Left hindlimb (tissue), 1 donor: ENCODE results near the gene TTLL11.
"Not testable (repeated sequence)": the region's sequence is repeated elsewhere in the genome, so short reads cannot be mapped to it uniquely, and the experiment has no call there.

ENCODE experiments used
- DNase-seq: peaks from one replicate; pipeline ENCODE4 v3.0.0-alpha.2; 2018

Gene TTLL11

DNA sequence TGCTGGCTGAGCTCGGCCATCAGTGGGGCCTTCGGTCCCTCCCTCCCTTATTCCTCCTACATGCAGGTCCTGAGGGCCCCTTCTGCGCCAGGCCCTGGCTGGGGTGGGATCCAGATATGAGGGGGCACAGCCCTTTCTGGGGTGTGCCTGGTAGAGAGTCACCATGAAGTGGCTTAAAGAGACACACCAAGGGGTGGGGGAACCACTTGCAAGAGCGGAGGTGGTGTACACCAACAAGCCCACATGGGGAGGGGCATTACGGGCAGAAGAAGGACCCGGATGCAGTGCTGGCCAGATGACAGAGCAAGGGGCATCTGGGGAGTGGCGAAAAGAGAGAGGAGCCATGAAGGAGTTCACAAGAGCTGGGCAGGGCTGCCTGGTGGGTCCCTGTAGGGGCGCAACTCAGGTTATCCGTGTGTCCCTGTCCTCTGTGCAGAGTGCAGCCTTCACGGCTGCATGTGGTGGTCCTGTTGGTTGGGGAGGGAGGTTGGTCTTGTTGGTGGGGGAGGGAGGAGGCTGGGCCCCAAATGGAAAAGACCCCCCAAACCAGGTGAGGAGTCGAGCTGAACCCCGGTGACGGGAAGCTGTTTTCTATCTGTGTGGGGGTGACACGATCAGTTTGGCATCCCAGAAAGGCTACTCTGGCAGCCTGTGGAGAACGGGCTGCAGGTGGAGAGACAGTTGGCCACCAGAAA is 283.6 kb downstream of the TTLL11 start:
- no peak for DNase-seq

- no peak for DNase-seq
Measured at GRCh38 chr9:121808781-121809180, 284.3 kb downstream of the TTLL11 start.

GRCh38 chr9:121807823-121808278 is 285.3 kb downstream of the TTLL11 start:
- DNase-seq = no peak

GRCh38 chr9:121807069-121807822 is 285.9 kb downstream of the TTLL11 start:
- no peak for DNase-seq

GRCh38 chr9:121802753-121803152 is 290.4 kb downstream of the TTLL11 start:
- no peak for DNase-seq

GRCh38 chr9:121801579-121801978 is 291.5 kb downstream of the TTLL11 start:
- DNase-seq = no peak

- no peak for DNase-seq
Measured at GRCh38 chr9:121800376-121800775, 292.7 kb downstream of the TTLL11 start.

GRCh38 chr9:121798941-121799340 is 294.2 kb downstream of the TTLL11 start:
- DNase-seq = no peak

DNA sequence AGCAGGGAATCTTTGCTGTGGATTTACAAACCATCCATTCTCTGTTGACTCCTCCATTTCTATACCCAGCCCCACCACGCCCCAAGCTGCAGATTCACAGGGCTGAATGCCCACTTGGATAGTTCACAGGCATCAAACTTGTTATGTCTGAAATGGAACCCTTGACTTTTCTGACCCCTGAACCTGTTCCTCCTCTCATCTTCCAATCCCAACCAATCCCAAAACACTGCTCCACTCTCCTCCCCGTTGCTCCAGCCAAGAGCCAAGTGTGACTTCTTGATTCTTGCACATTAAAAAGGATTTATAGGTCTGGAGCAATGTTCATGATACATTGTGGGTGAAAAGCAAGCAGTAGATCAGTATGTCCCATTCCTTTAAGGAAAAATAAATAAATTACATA is 296.0 kb downstream of the TTLL11 start:
- DNase-seq = no peak

DNA sequence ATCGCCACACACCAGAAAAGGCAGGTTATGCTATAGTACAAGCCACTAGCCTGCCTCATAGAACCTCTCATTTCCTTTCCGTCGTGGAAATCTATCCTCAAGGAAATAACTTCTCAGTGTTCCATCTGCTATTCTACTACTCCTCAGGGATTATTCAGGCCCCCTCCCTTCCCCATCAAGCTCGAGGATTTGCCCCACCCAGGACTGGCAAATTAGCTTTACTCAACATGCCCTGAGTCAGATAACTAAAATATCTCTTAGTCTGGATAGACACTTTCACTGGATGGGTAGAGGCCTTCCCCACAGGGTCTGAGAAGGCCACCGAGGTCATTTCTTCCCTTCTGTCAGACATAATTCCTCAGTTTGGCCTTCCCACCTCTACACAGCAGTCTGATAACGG is 298.8 kb downstream of the TTLL11 start:
- DNase-seq = not testable (repeated sequence)

GRCh38 chr9:121792476-121792875 is 300.6 kb downstream of the TTLL11 start:
- DNase-seq = not testable (repeated sequence)

GRCh38 chr9:121790841-121791240 is 302.3 kb downstream of the TTLL11 start:
- DNase-seq = no peak

DNA sequence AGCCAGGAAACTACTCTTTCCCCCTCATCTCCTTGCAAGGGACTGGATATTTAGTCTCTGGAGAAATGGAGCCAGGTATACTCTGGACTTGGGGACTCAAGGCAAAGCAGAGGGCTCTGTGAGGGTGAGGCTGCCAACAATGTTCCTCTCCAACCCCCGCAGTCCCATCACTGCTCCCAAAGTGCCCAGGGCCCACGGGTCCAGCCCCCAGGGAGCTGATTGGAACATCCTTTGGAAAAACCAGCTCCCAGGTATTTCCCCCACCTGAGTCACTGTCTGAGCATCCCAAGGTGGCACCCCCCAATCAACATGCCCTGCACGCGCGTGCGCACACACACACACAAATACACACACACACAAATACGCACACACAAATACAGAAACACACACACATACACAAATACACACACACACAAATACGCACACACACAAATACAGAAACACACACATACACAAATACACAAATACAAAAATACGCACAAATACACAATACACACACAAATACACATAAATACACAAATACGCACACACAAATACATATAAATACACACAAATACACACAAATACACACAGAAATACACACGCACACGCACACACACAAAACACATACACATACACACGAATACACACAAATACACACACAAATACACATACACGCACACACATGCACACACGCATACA is 304.3 kb downstream of the TTLL11 start:
- DNase-seq = no peak

DNA sequence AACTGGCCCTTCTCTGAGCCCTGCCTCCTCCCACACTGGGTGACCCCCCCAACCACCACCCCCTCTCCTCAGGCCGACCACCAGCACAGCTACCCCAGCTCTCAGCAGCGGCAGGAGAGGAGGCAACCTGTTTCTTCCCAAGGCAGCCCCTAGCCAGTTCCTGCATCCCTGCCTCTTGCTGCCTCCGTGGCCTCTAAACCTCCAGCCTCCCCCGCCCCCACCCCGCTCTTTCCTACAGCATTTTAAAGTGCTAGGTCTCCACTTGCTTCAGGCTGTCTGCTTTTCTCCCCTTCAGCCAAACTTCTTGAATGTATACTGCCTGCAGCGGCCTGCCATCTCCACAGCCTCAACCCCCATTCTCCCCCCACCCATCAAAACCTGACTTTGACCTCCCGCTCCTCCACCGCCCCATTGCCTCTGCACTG is 306.1 kb downstream of the TTLL11 start:
- DNase-seq = no peak

DNA sequence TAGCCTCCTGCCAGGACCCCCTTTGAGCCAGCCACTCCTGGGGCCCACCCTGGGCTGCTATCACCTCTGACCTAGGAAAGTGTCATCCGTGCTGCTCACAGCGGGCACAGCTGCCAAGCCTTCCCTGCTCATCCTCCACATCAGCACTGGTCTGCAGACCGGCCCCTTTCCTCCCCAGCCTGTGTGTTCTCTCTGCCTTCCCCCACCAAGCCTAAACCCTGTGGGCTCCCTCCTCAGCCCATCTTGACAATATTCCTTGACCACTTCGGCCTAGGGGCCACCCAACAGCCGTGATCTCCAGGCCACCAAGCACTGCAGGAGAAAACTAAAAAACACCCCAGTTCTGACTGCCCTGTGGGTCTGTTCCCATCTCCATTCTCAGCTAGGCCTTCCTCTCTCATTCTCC is 306.6 kb downstream of the TTLL11 start:
- no peak for DNase-seq

DNA sequence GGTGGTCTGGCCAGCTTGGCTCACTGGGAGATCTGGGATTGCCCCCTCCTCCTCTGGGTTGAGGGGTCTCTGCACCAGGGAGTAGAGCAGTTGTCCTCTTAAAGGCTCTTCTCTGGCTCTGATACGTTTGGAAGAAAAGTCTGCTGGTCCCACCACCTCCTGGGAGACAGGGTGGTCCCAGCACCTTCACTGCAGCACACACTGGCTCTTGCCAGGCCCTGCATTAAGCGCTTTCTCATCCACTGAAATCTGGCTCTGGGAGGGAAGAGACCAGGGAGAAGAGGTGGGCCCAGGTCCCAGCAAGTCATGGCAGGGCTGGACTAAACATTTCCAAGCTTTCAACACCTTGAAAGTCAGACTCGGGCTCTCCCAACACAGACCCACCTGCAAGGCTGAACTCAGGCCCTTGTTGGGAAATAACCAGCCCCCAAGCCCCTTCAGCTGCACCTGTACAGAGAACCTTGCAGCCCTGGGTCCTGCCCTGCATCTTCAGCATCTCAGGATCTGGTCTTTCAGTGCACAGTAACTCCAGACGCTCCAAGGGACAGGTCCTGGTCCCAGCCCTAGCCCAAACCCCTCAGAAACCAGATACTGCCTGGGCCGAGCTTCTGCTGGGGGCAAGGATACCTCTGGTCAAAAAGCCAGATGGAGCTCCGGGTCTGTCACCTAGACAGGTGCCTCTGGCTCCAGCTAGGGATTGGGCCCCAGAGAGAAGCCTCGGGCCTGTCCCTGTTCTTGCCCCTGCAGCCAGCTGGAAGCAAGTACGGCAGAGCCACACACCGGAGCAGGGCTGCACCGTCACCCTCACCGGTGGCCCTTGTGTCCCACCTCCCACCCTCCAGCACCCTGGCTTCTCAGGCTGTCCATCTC is 307.2 kb downstream of the TTLL11 start:
- DNase-seq = peak; percentile 27

GRCh38 chr9:121784731-121785411 is 308.2 kb downstream of the TTLL11 start:
- DNase-seq = peak; percentile 26

GRCh38 chr9:121783521-121784507 is 309.3 kb downstream of the TTLL11 start:
- DNase-seq = peak; percentile 75

GRCh38 chr9:121783111-121783510 is 310.0 kb downstream of the TTLL11 start:
- DNase-seq = peak; percentile 27

DNA sequence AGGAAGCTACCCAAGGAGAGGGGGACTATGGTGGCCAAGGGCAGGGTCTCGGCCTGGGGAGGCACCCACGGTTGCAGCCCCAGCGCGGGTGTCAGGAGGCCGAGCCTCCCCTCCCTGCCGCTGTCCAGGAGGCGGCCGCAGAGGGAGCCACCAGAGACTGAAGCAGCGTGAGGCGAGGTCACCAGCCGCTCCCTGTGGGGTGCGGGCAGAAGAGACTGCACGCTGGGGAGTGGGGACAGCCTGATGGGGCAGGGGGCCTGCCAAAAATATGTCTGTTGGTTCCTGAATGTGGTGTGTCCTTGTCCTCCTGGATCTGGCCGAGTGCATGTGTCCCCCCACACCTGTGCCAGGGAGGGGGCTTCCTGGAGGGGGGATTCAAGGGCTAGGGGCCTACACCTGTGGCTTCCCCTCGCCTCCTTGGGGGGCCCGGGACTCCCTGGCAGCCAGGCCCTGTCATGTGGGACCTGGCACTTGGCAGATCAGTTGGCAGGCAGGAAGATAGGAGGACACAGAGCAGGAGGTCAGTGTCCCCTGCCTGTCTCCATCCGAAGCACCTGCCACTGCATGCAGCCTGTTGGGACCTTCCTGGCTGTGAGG is 310.5 kb downstream of the TTLL11 start:
- DNase-seq = peak; percentile 28
